ENCODE measurements around the gene B4GALT4. TPM values are rescaled to one million over a fixed set of nuclear protein-coding genes. Genes with fewer than 3 reads are reported as not detected.

The B4GALT4 gene
- total RNA-seq, 2 donors from 2014 or later: 141 to 145 TPM

DNA sequence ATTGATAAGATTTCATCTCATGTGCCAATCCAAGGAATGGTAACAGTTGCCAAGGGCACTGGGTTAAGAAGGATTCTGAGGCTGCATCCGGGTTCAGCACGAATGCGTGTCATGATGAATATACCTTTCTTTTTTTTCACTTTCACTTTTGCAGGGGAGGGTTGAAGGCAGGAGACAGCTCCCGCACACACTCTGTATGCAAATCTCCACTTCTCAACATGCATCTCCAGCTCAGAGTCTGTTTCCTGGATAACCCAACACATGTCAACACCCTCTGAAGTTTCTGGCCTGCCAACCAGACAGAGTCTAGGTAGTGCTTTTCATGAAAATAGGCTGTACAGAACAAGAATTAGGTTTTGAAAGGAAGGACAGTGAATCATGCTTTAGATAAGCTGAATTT lies 21.6 kb downstream of the B4GALT4 start:
- Histone ChIP-seq H3K4me1 (ENCODE audit: control insufficient read depth, insufficient read depth, low read length) (peaks cover 6% of the 10 kb centered on the region), H3K36me3 (ENCODE audit: control insufficient read depth, insufficient read depth, low read length) (peaks cover 98% of the 10 kb centered on the region), H3K9me3 (ENCODE audit: control insufficient read depth, low read length) (no peaks in the 10 kb centered on the region), H3K27ac (ENCODE audit: low read depth, low read length) (no peak overlapping the region), H3K27me3 (ENCODE audit: control insufficient read depth, insufficient read depth, low read length, poor library complexity, severe bottlenecking) (no peaks in the 10 kb centered on the region), H3K9ac (ENCODE audit: extremely low read depth, low read length, poor library complexity, severe bottlenecking) (no peak overlapping the region), H3K4me3 (ENCODE audit: low read length) (no peak overlapping the region)
- H3K27me3 Mint-ChIP-seq (ENCODE audit: insufficient read depth): no peaks in the 10 kb centered on the region
- WGBS, 2 experiments (ENCODE audit: insufficient coverage in 1 of 2, insufficient read length in 1 of 2): 98 to 100% methylated on average over 4 of the region's 4 CpGs
- H3K9me3 Mint-ChIP-seq: no peaks in the 10 kb centered on the region
- peaks cover 87% of the 10 kb centered on the region for H3K36me3 Mint-ChIP-seq (ENCODE audit: low read depth)
- TF ChIP-seq, protein P1, sequence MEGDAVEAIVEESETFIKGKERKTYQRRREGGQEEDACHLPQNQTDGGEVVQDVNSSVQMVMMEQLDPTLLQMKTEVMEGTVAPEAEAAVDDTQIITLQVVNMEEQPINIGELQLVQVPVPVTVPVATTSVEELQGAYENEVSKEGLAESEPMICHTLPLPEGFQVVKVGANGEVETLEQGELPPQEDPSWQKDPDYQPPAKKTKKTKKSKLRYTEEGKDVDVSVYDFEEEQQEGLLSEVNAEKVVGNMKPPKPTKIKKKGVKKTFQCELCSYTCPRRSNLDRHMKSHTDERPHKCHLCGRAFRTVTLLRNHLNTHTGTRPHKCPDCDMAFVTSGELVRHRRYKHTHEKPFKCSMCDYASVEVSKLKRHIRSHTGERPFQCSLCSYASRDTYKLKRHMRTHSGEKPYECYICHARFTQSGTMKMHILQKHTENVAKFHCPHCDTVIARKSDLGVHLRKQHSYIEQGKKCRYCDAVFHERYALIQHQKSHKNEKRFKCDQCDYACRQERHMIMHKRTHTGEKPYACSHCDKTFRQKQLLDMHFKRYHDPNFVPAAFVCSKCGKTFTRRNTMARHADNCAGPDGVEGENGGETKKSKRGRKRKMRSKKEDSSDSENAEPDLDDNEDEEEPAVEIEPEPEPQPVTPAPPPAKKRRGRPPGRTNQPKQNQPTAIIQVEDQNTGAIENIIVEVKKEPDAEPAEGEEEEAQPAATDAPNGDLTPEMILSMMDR (conservative IDR thresholded peaks at IDR 0.05): no peak
- H3K4me3 Mint-ChIP-seq: no peak overlapping the region
- no peak for DNase-seq
- peaks cover 13% of the 10 kb centered on the region for H3K4me1 Mint-ChIP-seq
- peak overlapping the region; percentile 14 for H3K27ac Mint-ChIP-seq

GRCh38 chr3:119211803-119212202 lies 28.9 kb downstream of the B4GALT4 start:
- peaks cover 24% of the 10 kb centered on the region for H3K4me1 ChIP-seq (ENCODE audit: control insufficient read depth, insufficient read depth, low read length)
- Mint-ChIP-seq H3K9me3 (no peaks in the 10 kb centered on the region), H3K4me1 (peaks cover 58% of the 10 kb centered on the region), H3K36me3 (ENCODE audit: low read depth) (peaks cover 64% of the 10 kb centered on the region), H3K27ac (peak overlapping the region; percentile 52), H3K27me3 (ENCODE audit: insufficient read depth) (no peaks in the 10 kb centered on the region), H3K4me3 (no peak overlapping the region)
- TF ChIP-seq, protein P1 (conservative IDR thresholded peaks at IDR 0.05): no peak
- H3K27me3 ChIP-seq (ENCODE audit: control insufficient read depth, insufficient read depth, low read length, poor library complexity, severe bottlenecking): no peaks in the 10 kb centered on the region
- H3K27ac ChIP-seq (ENCODE audit: low read depth, low read length): no peak overlapping the region
- peaks cover 80% of the 10 kb centered on the region for H3K36me3 ChIP-seq (ENCODE audit: control insufficient read depth, insufficient read depth, low read length)
- WGBS, 2 experiments (ENCODE audit: insufficient coverage in 1 of 2, insufficient read length in 1 of 2): 76 to 93% methylated on average over 4 to 6 of the region's 6 CpGs
- no peak overlapping the region for H3K4me3 ChIP-seq (ENCODE audit: low read length)
- no peak for DNase-seq
- H3K9me3 ChIP-seq (ENCODE audit: control insufficient read depth, low read length): no peaks in the 10 kb centered on the region
- H3K9ac ChIP-seq (ENCODE audit: extremely low read depth, low read length, poor library complexity, severe bottlenecking): no peak overlapping the region

- Mint-ChIP-seq H3K4me1 (peaks cover 65% of the 10 kb centered on the region), H3K27ac (peak overlapping the region; percentile 42), H3K9me3 (no peaks in the 10 kb centered on the region), H3K27me3 (ENCODE audit: insufficient read depth) (no peaks in the 10 kb centered on the region), H3K4me3 (no peak overlapping the region), H3K36me3 (ENCODE audit: low read depth) (peaks cover 61% of the 10 kb centered on the region)
- WGBS, 2 experiments (ENCODE audit: insufficient coverage in 1 of 2, insufficient read length in 1 of 2): 6 to 19% methylated on average over 4 of the region's 4 CpGs
- TF ChIP-seq, protein P1 (conservative IDR thresholded peaks at IDR 0.05): no peak
- H3K27ac ChIP-seq (ENCODE audit: low read depth, low read length): peak overlapping the region; percentile 45
- peak overlapping the region; percentile 26 for H3K4me3 ChIP-seq (ENCODE audit: low read length)
- peaks cover 30% of the 10 kb centered on the region for H3K4me1 ChIP-seq (ENCODE audit: control insufficient read depth, insufficient read depth, low read length)
- no peaks in the 10 kb centered on the region for H3K27me3 ChIP-seq (ENCODE audit: control insufficient read depth, insufficient read depth, low read length, poor library complexity, severe bottlenecking)
- H3K9me3 ChIP-seq (ENCODE audit: control insufficient read depth, low read length): no peaks in the 10 kb centered on the region
- peak; percentile 61 for DNase-seq
- no peak overlapping the region for H3K9ac ChIP-seq (ENCODE audit: extremely low read depth, low read length, poor library complexity, severe bottlenecking)
- peaks cover 74% of the 10 kb centered on the region for H3K36me3 ChIP-seq (ENCODE audit: control insufficient read depth, insufficient read depth, low read length)
Measured at GRCh38 chr3:119211193-119211592, 29.5 kb downstream of the B4GALT4 start.

Measured in endodermal cell (in vitro differentiated cells).